SW480 (cell line): ENCODE results near the gene RASSF8.

Experiments used
- DNase-seq: peaks from one replicate; pipeline ENCODE4 v3.0.0-alpha.2; 2016; ENCODE audit warnings: low spot score

RASSF8 gene

GRCh38 chr12:26102953-26103352 lies 144.5 kb downstream of the RASSF8 start:
- DNase-seq: no peak

GRCh38 chr12:26106347-26106746 lies 147.9 kb downstream of the RASSF8 start:
- no peak for DNase-seq

- no peak for DNase-seq
Observed at GRCh38 chr12:26108915-26109314, 150.4 kb downstream of the RASSF8 start.

GRCh38 chr12:26109343-26109881 lies 150.9 kb downstream of the RASSF8 start:
- DNase-seq: no peak

GRCh38 chr12:26112232-26112631 lies 153.8 kb downstream of the RASSF8 start:
- no peak for DNase-seq

GRCh38 chr12:26112703-26113147 lies 154.2 kb downstream of the RASSF8 start:
- peak; percentile 85 for DNase-seq

- DNase-seq: peak; percentile 50
Observed at GRCh38 chr12:26113181-26113654, 154.7 kb downstream of the RASSF8 start.

GRCh38 chr12:26113853-26114719 lies 155.6 kb downstream of the RASSF8 start:
- peak; percentile 100 for DNase-seq

- no peak for DNase-seq
Observed at GRCh38 chr12:26114720-26115401, 156.4 kb downstream of the RASSF8 start.

- no peak for DNase-seq
Observed at GRCh38 chr12:26116829-26117715, 158.6 kb downstream of the RASSF8 start.

GRCh38 chr12:26118308-26118707 lies 159.8 kb downstream of the RASSF8 start:
- no peak for DNase-seq

- peak; percentile 90 for DNase-seq
Observed at GRCh38 chr12:26119391-26119989, 161.0 kb downstream of the RASSF8 start.

GRCh38 chr12:26120561-26121274 lies 162.2 kb downstream of the RASSF8 start:
- no peak for DNase-seq

GRCh38 chr12:26121323-26122060 lies 163.0 kb downstream of the RASSF8 start:
- DNase-seq: no peak

- DNase-seq: peak; percentile 82
Observed at GRCh38 chr12:26122061-26122680, 163.7 kb downstream of the RASSF8 start.

- DNase-seq: peak; percentile 82
Observed at GRCh38 chr12:26122681-26123481, 164.4 kb downstream of the RASSF8 start.

GRCh38 chr12:26123482-26123980 lies 165.0 kb downstream of the RASSF8 start:
- DNase-seq: no peak
